Measurements from ENCODE around the gene SPRR1A. TPM values are rescaled to one million over a fixed set of nuclear protein-coding genes. Genes with fewer than 3 reads are reported as not detected.

The SPRR1A gene
- total RNA-seq, 2 donors from 2014 or later, result not detected

DNA sequence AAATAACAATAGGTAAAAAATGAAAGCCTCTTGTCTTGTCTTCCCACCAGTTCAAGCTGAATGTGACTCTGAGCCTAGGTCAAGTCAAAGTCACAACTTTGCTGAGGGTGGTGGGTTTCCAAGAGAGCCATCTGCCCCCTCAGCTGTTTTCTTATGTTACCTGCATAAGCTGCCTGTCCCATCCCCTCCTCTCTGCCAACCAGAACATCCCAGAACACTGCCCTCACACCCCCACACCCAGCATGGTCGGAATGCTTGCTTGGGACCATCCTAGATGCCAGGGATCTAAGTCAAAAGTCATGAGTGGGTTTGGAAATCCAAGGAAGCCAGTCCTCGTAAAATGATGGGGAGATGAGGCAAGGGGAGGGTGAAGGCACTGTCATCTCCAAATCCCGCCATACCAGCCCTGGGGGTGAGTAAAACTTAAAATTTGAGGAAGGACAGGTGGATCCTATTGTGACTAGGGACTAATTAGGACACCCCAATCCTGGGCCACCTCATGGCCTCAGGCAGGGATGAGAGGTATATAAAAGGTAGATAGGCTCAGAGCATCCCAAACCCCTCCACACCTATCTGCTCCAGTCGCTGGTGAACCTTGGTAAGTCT lies 37.1 kb upstream of the SPRR1A start, which contains the start of gene SPRR5:
Gene SPRR5, plus strand, starts transcription at position 556 of the 606 bp plus-strand sequence. CDS start 1,349 bp downstream, outside the sequence.
- Histone ChIP-seq H3K27me3 (no peaks in the 10 kb centered on the region), H3K36me3 (no peaks in the 10 kb centered on the region), H3K4me1 (no peaks in the 10 kb centered on the region), H3K27ac (no peak within 1 kb of the TSS), H3K4me3 (no peak within 1 kb of the TSS), H3K9me3 (no peaks in the 10 kb centered on the region)
- TF ChIP-seq, protein P1, sequence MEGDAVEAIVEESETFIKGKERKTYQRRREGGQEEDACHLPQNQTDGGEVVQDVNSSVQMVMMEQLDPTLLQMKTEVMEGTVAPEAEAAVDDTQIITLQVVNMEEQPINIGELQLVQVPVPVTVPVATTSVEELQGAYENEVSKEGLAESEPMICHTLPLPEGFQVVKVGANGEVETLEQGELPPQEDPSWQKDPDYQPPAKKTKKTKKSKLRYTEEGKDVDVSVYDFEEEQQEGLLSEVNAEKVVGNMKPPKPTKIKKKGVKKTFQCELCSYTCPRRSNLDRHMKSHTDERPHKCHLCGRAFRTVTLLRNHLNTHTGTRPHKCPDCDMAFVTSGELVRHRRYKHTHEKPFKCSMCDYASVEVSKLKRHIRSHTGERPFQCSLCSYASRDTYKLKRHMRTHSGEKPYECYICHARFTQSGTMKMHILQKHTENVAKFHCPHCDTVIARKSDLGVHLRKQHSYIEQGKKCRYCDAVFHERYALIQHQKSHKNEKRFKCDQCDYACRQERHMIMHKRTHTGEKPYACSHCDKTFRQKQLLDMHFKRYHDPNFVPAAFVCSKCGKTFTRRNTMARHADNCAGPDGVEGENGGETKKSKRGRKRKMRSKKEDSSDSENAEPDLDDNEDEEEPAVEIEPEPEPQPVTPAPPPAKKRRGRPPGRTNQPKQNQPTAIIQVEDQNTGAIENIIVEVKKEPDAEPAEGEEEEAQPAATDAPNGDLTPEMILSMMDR (IDR thresholded peaks at IDR 0.05), result no peak
- DNase-seq (ENCODE audit: low spot score), result no peak

DNA sequence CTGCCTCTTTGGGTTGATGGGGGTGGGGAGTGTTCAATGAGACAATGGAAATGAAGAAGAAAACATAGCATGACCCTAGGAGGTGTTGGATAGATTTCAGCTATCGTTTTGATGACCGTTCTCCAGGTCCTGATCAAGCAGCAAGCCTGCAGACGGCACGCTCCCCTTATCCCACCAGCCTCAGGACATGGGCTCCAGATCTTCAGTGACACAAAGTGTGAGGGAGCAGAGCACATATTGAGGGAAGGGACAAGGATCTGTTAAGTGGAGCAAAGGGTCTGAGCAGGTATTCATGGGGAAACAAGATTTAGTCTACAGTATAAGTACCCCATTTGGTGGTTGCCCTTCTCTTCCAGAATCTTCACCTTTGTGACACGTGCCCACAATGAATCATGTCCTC lies 32.2 kb upstream of the SPRR1A start:
- Histone ChIP-seq H3K9me3 (no peaks in the 10 kb centered on the region), H3K4me3 (no peak overlapping the region), H3K4me1 (no peaks in the 10 kb centered on the region), H3K27ac (no peak overlapping the region), H3K27me3 (no peaks in the 10 kb centered on the region), H3K36me3 (no peaks in the 10 kb centered on the region)
- TF ChIP-seq, protein P1 (IDR thresholded peaks at IDR 0.05), result no peak
- no peak for DNase-seq (ENCODE audit: low spot score)

DNA sequence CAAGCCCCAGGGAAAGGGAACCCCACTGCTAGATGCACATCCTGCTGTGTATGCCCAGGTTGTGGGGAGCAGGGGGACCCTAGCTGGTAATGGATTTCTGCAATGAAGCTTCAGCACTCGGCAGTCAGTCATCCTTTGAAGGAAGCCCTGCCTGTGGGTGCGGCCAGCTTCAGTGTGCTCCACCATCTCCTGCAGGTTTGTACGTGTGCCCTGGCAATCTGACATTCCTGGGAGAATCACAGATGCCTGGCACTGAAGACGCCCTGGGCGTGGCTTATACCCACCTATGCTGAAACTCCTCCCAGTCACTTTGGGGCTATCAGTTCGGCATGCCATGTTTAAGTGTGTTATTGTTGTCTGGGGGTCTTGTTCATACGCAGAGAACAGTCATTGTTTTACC lies 30.1 kb upstream of the SPRR1A start:
- H3K4me3 ChIP-seq, result no peak overlapping the region
- H3K27me3 ChIP-seq, result no peaks in the 10 kb centered on the region
- H3K4me1 ChIP-seq, result no peaks in the 10 kb centered on the region
- H3K9me3 ChIP-seq, result no peaks in the 10 kb centered on the region
- H3K27ac ChIP-seq, result no peak overlapping the region
- no peak for DNase-seq (ENCODE audit: low spot score)
- H3K36me3 ChIP-seq, result no peaks in the 10 kb centered on the region
- TF ChIP-seq, protein P1 (IDR thresholded peaks at IDR 0.05), result no peak

DNA sequence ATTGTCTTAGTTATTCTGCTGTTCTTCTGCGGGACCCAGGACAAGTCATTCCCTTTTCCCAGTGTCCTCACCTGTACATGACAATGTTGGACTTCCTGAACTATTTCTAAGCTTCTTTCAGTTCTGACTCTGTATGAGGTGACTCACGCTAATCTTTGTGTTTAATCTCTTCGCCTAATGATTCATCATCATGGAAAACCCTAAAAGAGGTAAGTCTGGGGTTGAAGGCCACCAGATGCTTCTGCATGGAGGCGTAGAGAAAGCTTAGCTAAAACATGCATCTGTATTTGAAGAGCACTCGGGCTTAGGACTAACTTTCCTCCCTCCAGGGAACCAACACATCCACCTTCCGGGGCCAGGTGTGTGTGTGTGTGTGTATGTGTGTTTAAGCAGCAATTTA lies 29.4 kb upstream of the SPRR1A start:
- H3K4me1 ChIP-seq, result no peaks in the 10 kb centered on the region
- no peak overlapping the region for H3K4me3 ChIP-seq
- DNase-seq (ENCODE audit: low spot score), result no peak
- no peak overlapping the region for H3K27ac ChIP-seq
- H3K36me3 ChIP-seq, result no peaks in the 10 kb centered on the region
- TF ChIP-seq, protein P1 (IDR thresholded peaks at IDR 0.05), result no peak
- no peaks in the 10 kb centered on the region for H3K9me3 ChIP-seq
- no peaks in the 10 kb centered on the region for H3K27me3 ChIP-seq

DNA sequence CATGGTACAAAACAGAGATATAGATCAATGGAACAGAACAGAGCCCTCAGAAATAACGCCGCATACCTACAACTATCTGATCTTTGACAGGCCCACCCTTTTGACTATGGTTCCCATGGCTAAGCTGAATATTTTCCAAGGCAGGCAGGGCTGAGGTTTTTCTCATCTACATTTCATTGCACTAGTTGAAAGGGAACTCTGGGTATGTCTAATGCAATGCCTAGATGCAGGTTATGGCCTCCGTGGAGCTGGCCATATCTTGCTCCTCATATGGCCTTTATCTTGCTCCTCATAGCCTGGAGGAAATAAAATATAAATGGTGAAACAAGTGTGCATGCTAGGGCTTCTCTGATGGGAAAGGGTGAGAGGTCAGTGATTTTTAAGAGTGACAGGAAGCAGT lies 26.3 kb upstream of the SPRR1A start:
- no peaks in the 10 kb centered on the region for H3K4me1 ChIP-seq
- H3K36me3 ChIP-seq, result no peaks in the 10 kb centered on the region
- DNase-seq (ENCODE audit: low spot score), result no peak

More for the DNA sequence above, 26.3 kb upstream of the SPRR1A start:
- Histone ChIP-seq H3K4me3 (no peak overlapping the region), H3K27me3 (no peaks in the 10 kb centered on the region), H3K9me3 (no peaks in the 10 kb centered on the region), H3K27ac (no peak overlapping the region)
- TF ChIP-seq, protein P1 (IDR thresholded peaks at IDR 0.05), result no peak
